Cardiac fibroblast (primary cell): ENCODE data around the gene SAMD13.

Experiments used
- DNase-seq, 2 donors: peaks; one replicate each; pipeline versions ENCODE4 v3.0.0 to v3.0.0-alpha.2; 2010; ENCODE audit warnings: low read depth in 2 of 2
- H3K4me3 ChIP-seq, 2 donors: replicated peaks in 1 of 2; 1 replicate in 1 of 2; 2 replicates in 1 of 2; pipeline ENCODE4 v1.5.1; 2011; ENCODE audit warnings: low read depth in 2 of 2, low read length in 2 of 2, mild to moderate bottlenecking in 2 of 2, moderate library complexity in 1 of 2
- CTCF ChIP-seq: IDR thresholded peaks from one replicate; pipeline ENCODE4 v1.5.1; 2011; ENCODE audit warnings: low read depth, mild to moderate bottlenecking, low read length, inconsistent platforms

SAMD13 gene

GRCh38 chr1:84358695-84359094, 57.2 kb downstream of the SAMD13 start:
- no peak overlapping the region for H3K4me3 ChIP-seq
- TF ChIP-seq CTCF, result no peak
- no peak for DNase-seq

- no peak for DNase-seq
- H3K4me3 ChIP-seq, result no peak overlapping the region
- TF ChIP-seq CTCF, result no peak
Observed at GRCh38 chr1:84360316-84360715, 58.8 kb downstream of the SAMD13 start.

- DNase-seq, result no peak
- no peak overlapping the region for H3K4me3 ChIP-seq
- TF ChIP-seq CTCF, result no peak
Observed at GRCh38 chr1:84361796-84362195, 60.3 kb downstream of the SAMD13 start.

GRCh38 chr1:84363019-84363418, 61.5 kb downstream of the SAMD13 start:
- TF ChIP-seq CTCF, result no peak
- no peak overlapping the region for H3K4me3 ChIP-seq
- peak in 1 of 2 donors; percentile 6 for DNase-seq

GRCh38 chr1:84363622-84364021, 62.1 kb downstream of the SAMD13 start:
- H3K4me3 ChIP-seq, result no peak overlapping the region
- no peak for DNase-seq
- no peak for TF ChIP-seq CTCF

GRCh38 chr1:84365225-84366221, 64.0 kb downstream of the SAMD13 start:
- peak; percentile 89 to 99 for DNase-seq
- no peak for TF ChIP-seq CTCF
- H3K4me3 ChIP-seq, result no peak overlapping the region
